ENCODE measurements around the gene GNA14. TPM values are rescaled to one million over a fixed set of nuclear protein-coding genes. Genes with fewer than 3 reads are reported as not detected.
"Not testable (repeated sequence)": the region's sequence is repeated elsewhere in the genome, so short reads cannot be mapped to it uniquely, and the experiment has no call there.

The GNA14 gene
- polyA plus RNA-seq, 1 donor from 2014 or later: not detected

DNA sequence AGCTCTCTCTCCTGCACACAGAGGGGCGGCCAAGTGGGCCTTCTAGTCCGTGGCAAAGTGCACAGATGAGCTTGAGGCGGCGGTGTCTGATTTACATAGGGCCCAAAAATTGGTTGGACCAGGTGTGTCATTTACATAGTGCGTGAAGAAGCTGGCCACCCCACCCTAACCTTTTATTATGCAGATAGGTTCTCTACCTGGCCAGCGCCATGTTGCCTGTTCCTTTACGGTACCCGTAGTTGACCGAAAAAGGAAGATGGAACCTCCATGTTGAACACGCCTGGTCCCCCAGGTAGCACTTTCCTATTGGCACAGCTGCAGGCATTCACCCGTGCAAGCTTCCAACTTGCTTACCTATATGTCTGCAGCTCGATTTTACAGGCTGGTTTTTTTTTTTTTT lies 61.5 kb downstream of the GNA14 start:
- Mint-ChIP-seq H3K36me3 (no peaks in the 10 kb centered on the region), H3K27ac (no peak overlapping the region), H3K27me3 (peaks cover 2% of the 10 kb centered on the region), H3K4me3 (no peak overlapping the region), H3K4me1 (no peaks in the 10 kb centered on the region), H3K9me3 (peaks cover 0 to 4% (median 4%) of the 10 kb centered on the region in 3 donors)

DNA sequence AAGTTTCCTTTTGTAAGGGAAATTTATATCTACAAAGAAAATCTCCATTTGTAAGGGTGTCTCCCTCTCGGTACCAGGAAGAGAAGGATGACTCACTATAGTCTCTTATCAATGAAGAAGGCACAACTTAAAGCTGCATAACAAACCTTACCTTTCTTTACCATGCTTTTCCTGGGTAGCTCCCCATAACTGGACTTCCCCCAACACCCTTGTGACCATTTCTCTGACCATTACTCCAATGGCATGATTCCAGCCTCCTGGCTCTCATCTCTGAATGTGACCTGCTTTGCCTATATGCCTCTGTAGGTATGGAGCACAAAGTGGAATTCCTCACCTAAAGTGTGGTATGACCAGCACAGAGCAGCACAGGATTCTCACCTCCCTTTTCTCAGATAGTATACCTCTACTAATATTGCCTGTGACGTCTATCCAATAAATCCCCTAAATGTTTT lies 62.8 kb downstream of the GNA14 start:
- Mint-ChIP-seq H3K27me3 (peaks cover 2% of the 10 kb centered on the region), H3K4me1 (no peaks in the 10 kb centered on the region), H3K4me3 (no peak overlapping the region), H3K27ac (no peak overlapping the region), H3K36me3 (no peaks in the 10 kb centered on the region), H3K9me3 (peaks cover 0 to 4% (median 2%) of the 10 kb centered on the region in 3 donors)

DNA sequence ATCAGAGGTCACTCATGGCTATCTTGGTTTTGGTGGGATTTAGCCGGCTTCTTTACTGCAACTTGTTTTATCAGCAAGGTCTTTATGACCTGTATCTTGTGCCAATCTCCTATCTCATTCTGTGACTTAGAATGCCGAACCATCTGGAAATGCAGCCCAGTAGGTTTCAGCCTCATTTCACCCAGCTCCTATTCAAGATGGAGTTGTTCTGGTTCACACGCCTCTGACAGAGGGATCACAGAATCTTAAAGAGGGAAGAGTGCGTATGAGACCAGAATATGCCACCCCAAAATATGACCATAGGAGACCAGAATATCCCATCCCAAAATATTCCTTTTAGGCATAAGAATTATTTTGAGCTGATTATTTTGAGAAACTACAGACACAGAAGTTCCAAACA lies 63.2 kb downstream of the GNA14 start:
- H3K9me3 Mint-ChIP-seq, H3K4me3 Mint-ChIP-seq, H3K27ac Mint-ChIP-seq, H3K4me1 Mint-ChIP-seq, H3K27me3 Mint-ChIP-seq, H3K36me3 Mint-ChIP-seq: not testable (repeated sequence)

DNA sequence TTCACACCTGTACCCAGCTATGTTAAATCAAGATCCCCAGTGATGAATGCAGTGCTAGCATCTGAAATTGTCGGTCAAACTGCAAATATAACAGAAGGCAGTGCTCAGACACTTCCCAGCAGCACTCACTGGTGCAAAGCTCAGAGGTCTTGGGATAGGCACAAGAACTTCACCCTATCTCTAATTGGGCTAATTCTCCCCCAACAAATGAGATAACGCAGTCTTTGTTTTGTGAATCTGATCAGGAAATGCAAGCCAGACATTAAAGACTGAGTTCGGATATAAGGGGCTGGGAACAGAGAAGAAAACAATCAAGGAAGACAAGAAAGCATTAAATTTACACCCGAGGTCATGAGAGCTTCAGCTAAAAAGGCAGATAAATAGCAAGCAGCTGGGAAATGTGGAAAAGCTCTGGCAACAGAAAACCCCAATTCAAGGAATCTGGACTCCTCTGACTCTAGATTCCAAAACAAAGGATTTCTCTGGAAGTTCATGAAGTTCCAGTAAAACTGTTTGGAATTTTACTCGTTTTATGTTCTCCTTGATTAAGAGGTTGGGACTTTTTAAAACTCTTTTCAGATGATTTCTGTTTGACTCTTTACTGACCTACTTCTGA lies 65.1 kb downstream of the GNA14 start:
- H3K9me3 Mint-ChIP-seq: peaks cover 0 to 4% (median 2%) of the 10 kb centered on the region in 3 donors
- H3K36me3 Mint-ChIP-seq: no peaks in the 10 kb centered on the region
- no peak overlapping the region for H3K4me3 Mint-ChIP-seq
- no peaks in the 10 kb centered on the region for H3K4me1 Mint-ChIP-seq
- H3K27ac Mint-ChIP-seq: no peak overlapping the region
- peaks cover 2% of the 10 kb centered on the region for H3K27me3 Mint-ChIP-seq

DNA sequence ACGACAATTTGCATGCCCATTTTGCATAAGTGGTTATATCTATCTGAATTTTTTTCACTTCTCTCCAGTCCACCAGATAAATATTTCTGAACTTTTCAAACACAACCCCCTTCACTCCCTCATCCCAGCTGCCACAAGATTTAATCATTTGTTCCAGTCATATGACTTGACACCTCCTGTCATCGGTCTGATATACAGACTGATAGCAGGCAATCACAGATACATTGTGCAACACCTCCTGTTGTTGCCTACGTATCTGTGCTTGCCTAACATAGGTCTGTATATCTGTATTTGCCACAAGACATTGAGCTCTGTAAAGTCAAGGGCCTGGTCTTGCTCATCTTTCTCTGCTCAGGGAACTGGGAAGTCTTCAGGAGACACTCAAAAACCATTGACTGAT lies 65.6 kb downstream of the GNA14 start:
- Mint-ChIP-seq H3K9me3 (peaks cover 0 to 4% (median 2%) of the 10 kb centered on the region in 3 donors), H3K4me1 (no peaks in the 10 kb centered on the region), H3K27ac (no peak overlapping the region)

DNA sequence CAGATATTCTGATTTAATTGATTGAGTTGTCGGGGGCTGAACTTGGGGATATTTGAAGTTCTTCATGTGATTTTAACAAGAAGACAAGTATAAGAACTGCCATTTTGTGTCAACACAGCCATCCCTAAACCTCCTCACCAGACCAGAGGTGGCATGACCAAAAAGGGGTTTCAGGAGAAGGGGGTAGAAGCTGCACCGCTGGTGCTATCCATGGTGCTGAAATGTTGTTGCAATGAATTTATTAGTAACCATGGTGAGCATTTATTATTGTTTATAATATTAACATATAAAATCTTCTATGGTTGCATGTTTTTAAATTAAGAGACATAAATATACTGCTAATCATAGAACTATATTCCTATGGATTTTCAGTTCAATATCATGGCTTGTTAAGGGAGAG lies 72.3 kb downstream of the GNA14 start:
- no peaks in the 10 kb centered on the region for H3K36me3 Mint-ChIP-seq
- H3K4me1 Mint-ChIP-seq: no peaks in the 10 kb centered on the region
- H3K27ac Mint-ChIP-seq: no peak overlapping the region
- H3K27me3 Mint-ChIP-seq: no peaks in the 10 kb centered on the region
- no peaks in the 10 kb centered on the region for H3K9me3 Mint-ChIP-seq
- H3K4me3 Mint-ChIP-seq: no peak overlapping the region

More for the DNA sequence above, 65.6 kb downstream of the GNA14 start:
- no peaks in the 10 kb centered on the region for H3K36me3 Mint-ChIP-seq
- no peak overlapping the region for H3K4me3 Mint-ChIP-seq
- H3K27me3 Mint-ChIP-seq: peaks cover 2% of the 10 kb centered on the region

DNA sequence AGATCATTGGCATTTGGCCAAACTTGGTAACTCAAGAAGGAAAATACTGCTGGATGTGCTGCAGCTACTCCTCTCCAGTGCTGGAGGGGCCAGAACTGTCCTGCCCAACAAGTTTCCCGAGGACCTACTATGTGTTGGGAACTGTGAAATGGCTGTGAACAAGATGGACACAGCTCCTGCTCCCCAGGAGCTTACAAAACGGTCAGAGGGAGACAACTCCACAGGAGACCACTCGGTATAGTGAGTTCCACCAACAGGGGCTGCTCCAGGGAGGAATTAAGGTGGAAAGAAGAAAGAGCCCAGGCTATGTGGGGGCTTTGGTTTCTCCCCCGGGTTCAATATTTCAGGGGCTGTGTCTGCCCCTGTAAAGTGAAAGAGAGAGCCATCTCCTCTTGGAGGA lies 78.8 kb downstream of the GNA14 start:
- Mint-ChIP-seq H3K4me3 (no peak overlapping the region), H3K27me3 (no peaks in the 10 kb centered on the region)

DNA sequence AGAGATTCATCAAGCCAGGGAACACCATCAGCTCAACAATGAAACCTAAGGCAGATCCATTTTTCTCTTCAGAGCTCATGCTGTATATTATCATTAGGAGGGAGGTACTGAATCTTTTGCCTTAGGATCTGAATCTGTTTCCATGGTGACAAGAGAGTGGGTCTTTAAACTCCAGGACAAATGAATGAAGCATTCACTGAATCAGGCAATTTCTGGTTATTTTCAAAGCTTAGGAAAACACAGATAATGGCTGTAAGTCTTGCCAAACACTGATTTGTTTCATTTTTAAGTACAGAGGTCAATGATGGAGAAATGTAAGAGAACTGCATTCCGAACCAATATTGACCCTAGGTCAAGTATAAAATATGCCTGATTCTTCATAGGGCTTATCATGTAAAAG lies 84.9 kb downstream of the GNA14 start:
- no peaks in the 10 kb centered on the region for H3K27me3 Mint-ChIP-seq
- no peak overlapping the region for H3K4me3 Mint-ChIP-seq
- no peaks in the 10 kb centered on the region for H3K9me3 Mint-ChIP-seq
- no peak overlapping the region for H3K27ac Mint-ChIP-seq
- H3K36me3 Mint-ChIP-seq: no peaks in the 10 kb centered on the region
- no peaks in the 10 kb centered on the region for H3K4me1 Mint-ChIP-seq

More for the DNA sequence above, 78.8 kb downstream of the GNA14 start:
- Mint-ChIP-seq H3K36me3 (no peaks in the 10 kb centered on the region), H3K9me3 (no peaks in the 10 kb centered on the region), H3K27ac (no peak overlapping the region), H3K4me1 (no peaks in the 10 kb centered on the region)

DNA sequence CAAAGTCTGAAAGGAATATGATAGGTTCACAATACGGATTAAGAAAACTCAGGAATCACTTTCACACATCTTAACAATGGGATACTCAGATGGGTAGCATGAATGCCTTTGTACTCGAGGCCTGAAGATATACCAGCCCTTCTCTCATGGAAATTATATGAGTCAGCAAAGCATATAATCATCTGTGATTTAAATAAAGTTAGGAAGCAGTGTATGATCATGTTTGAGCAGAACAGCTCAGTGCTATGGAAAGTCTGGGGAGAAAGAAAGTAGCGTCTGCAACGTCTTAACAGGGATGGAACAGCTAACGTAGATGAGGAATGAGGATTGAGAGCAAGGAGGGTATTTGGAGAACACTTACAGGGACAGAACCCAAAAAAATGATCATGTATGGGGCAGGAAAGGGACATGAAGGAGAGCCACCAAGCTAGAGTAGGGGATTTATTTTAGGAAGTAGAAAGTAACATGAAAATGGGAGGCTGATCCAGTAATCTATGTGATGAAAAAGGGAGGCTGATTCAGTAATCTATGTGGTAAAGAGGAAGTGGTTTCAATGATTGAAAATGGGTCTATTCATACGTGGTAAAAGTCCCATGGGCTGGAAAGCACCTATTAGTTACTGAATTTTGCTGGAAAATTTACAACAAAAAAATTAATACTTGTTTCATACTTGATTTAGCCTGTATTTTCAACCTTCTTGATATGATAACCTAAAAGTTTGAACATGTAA lies 85.9 kb downstream of the GNA14 start:
- Mint-ChIP-seq H3K4me1 (no peaks in the 10 kb centered on the region), H3K27me3 (no peaks in the 10 kb centered on the region), H3K27ac (no peak overlapping the region), H3K9me3 (no peaks in the 10 kb centered on the region), H3K4me3 (no peak overlapping the region), H3K36me3 (no peaks in the 10 kb centered on the region)

DNA sequence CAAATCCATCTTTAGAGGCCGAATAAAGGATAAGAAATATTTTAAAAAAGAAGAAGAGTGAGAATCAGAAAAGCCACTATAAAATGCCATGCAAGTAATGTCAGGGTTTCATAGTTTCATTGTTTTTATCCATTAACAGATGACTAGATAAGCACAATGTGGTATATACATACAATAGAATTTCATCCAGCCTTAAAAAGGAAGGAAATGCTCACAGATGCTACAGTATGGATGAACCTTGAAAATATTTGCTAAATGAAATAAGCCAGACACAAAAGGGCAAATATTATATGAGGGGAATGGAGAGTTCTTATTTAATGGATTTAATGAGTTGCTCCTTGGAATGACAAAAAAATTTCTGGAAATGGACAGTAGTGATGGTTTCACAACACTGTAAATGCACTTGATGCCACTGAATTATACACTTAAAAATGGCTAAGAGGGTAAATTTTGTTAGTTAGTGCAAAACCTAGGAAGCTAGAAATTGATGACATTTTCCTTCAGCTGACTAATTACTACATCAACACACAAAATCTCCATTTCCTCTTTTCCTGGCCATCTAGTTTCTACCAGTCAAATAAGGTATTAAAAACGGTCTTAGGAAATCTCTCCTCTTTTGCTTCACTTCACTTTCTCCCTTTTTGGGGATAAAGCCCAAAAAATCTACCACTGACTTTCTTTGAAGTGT lies 86.6 kb downstream of the GNA14 start:
- Mint-ChIP-seq H3K9me3 (no peaks in the 10 kb centered on the region), H3K27me3 (no peaks in the 10 kb centered on the region), H3K36me3 (no peaks in the 10 kb centered on the region), H3K4me3 (no peak overlapping the region), H3K4me1 (no peaks in the 10 kb centered on the region), H3K27ac (no peak overlapping the region)

DNA sequence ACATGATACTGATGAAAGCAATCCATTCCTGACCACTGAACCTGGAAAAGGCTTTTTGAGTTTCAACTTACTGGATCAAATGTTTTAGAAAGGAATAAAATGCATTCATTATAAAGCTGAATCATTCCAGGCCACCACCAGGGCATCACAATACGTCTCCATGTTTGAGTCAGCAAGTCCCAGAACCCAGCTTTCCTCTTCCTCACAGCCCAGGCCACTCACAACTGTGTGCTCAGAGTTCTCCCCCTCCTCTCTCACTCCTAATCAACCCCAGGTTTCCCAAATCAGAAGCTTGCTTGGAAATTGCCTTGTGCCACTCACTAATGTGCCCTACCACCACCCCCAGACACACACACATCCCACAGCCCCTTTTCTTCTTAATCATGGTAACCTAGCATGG lies 91.7 kb downstream of the GNA14 start:
- Mint-ChIP-seq H3K27ac (no peak overlapping the region), H3K36me3 (no peaks in the 10 kb centered on the region), H3K4me3 (no peak overlapping the region), H3K9me3 (no peaks in the 10 kb centered on the region), H3K4me1 (no peaks in the 10 kb centered on the region), H3K27me3 (no peaks in the 10 kb centered on the region)

DNA sequence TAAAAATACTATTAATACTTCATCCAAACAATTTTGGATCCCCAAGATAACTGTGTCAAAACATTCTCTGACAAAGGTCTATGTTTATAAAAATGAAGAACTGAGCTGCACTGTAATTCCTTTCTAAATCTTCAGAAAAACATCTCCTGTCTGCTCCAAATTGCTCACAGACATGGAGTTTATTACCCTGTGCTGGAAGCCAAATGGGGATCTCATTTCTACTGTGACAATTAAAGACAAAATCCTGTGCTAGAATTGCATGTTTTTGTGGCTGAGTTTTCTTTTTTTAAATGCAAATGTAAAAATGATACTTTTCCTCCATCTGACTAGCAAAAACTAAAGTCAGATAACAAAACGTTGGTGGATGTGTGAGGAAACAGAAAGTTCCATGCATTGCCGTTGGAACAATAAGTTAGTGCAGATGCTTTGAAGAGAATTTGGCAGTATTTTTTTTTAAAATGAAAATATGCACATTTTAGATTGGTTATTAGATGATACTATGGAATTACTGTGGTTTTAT lies 93.5 kb downstream of the GNA14 start:
- Mint-ChIP-seq H3K4me3 (no peak overlapping the region), H3K4me1 (no peaks in the 10 kb centered on the region), H3K36me3 (no peaks in the 10 kb centered on the region), H3K27ac (no peak overlapping the region), H3K27me3 (peaks cover 3% of the 10 kb centered on the region), H3K9me3 (no peaks in the 10 kb centered on the region)

DNA sequence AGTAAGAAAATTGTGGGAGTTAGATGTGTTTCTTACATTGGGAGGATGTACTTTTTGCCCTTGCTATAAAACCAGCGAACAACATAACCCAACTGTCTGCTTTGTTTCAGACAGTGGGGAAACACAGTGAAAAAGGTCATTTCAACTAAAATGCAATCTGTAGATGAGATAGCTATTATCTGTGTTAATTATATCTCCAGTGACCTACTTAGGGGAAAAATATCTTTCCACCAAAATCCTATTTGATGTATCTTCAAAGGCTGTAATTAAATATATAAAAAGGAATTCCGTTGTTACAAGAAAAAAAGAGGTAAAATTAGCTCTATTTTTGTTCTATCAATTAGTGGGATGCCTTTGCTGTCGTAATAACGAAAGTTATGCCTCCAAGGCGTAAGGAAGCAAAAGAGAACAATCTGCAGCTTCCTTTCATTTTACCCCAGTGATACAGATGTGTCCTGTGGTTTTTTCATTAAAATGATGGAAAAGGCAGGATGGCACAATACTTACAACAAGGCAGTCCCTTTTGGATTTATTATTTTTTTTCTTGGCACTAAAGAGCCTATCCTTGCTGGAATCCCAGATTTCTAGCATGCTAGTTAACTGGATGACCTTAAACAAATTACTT lies 100.9 kb downstream of the GNA14 start:
- H3K27me3 Mint-ChIP-seq: peaks cover 3% of the 10 kb centered on the region
- no peak overlapping the region for H3K27ac Mint-ChIP-seq
- peaks cover 1% of the 10 kb centered on the region for H3K36me3 Mint-ChIP-seq
- H3K4me1 Mint-ChIP-seq: no peaks in the 10 kb centered on the region
- H3K4me3 Mint-ChIP-seq: no peak overlapping the region
- peaks cover 0 to 2% (median 0%) of the 10 kb centered on the region in 3 donors for H3K9me3 Mint-ChIP-seq

DNA sequence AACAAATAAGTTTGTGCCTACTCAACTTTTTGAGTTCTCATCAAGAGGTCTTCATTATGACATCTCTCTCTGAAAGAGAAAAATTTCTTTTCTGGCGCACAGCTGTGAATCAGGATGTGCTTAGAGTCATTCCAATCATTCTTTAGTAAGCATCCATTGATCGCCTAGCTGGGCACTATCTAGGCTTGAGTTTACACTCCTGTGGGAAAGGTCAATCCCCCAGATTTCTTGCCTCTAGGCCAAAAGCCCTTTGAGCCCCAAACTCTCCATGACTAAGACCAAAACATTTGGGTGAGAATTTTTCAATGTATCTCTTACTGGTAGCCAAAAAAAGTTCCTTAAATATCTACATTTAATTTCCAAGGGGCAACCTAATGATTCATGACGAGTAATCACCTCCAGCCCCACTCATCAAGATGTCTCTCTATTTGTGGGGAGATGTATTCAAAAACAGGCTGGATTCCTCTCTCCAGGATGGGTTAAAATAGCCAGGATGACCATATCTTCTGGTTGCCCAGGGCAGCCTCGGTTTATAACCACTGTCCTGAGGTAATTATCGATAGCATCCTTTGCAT lies 101.7 kb downstream of the GNA14 start:
- Mint-ChIP-seq H3K36me3 (peaks cover 1% of the 10 kb centered on the region), H3K4me1 (no peaks in the 10 kb centered on the region), H3K27me3 (peaks cover 3% of the 10 kb centered on the region), H3K9me3 (peaks cover 2 to 6% (median 2%) of the 10 kb centered on the region in 3 donors), H3K27ac (peak overlapping the region in 1 of 3 donors; percentile 86), H3K4me3 (no peak overlapping the region)

DNA sequence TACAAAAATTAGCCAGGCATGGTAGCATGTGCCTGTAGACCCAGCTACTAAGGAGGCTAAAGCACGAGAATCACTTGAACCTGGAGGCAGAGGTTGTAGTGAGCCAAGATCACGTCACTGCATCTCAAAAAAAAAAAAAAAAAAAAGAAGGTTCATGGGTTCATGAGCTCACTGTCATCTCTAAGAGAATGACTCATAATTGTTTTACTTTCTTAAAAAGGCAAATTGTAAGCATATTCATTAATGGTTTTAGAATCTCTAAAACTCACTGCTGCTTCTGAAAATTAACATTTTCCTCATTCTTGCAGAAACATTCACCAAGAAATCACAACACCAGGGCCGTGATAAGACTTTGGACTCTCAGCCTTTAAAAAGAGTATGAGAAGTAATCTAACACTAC lies 103.6 kb downstream of the GNA14 start:
- H3K27ac Mint-ChIP-seq: no peak overlapping the region
- no peaks in the 10 kb centered on the region for H3K27me3 Mint-ChIP-seq
- peaks cover 2 to 14% (median 8%) of the 10 kb centered on the region in 3 donors for H3K9me3 Mint-ChIP-seq
- H3K4me3 Mint-ChIP-seq: no peak overlapping the region
- no peaks in the 10 kb centered on the region for H3K4me1 Mint-ChIP-seq
- peaks cover 6% of the 10 kb centered on the region for H3K36me3 Mint-ChIP-seq
